Neural cell (in vitro differentiated cells): Measurements from ENCODE around the gene WFIKKN1. TPM values are rescaled to one million over a fixed set of nuclear protein-coding genes. Genes with fewer than 3 reads are reported as not detected.

ENCODE experiments used
- H2AFZ ChIP-seq: fragments of 200-600, 300-800 bp; sonication (generic), shearing (Covaris generic); 2 replicates; pipeline ENCODE4 v1.6.0; 2014; ENCODE audit warnings: low read depth, mild to moderate bottlenecking, antibody characterized with exemption, low read length, moderate library complexity
- H3F3A ChIP-seq: fragments of 200-600 bp; shearing (Covaris generic); 2 replicates; pipeline ENCODE4 v1.6.1; 2016; ENCODE audit warnings: mild to moderate bottlenecking, moderate library complexity, mixed read lengths, antibody characterized with exemption, low read length; ENCODE audit not compliant: insufficient read depth, poor library complexity, severe bottlenecking
- H3K27ac ChIP-seq: fragments of 200-600, 300-800 bp; sonication (generic), shearing (Covaris generic); 2 replicates; pipeline ENCODE4 v1.5.1; 2014; ENCODE audit warnings: mild to moderate bottlenecking, low read length, moderate library complexity
- H3K27me3 ChIP-seq: fragments of 300-800, 200-600 bp; sonication (generic), shearing (Covaris generic); 2 replicates; pipeline ENCODE4 v1.6.0; 2014; ENCODE audit warnings: mild to moderate bottlenecking, low read depth, low read length, moderate library complexity; ENCODE audit not compliant: insufficient read depth
- H3K36me3 ChIP-seq: fragments of 300-800, 200-600 bp; sonication (generic), shearing (Covaris generic); 2 replicates; pipeline ENCODE4 v1.5.1; 2014; ENCODE audit warnings: mild to moderate bottlenecking, antibody characterized with exemption, low read length, moderate library complexity; ENCODE audit not compliant: insufficient read depth
- H3K4me2 ChIP-seq: fragments of 300-800, 200-600 bp; sonication (generic), shearing (Covaris generic); 2 replicates; pipeline ENCODE4 v1.6.0; 2014; ENCODE audit warnings: mild to moderate bottlenecking, low read length
- H3K4me3 ChIP-seq: fragments of 300-800, 200-600 bp; sonication (generic), shearing (Covaris generic); 2 replicates; pipeline ENCODE4 v1.5.1; 2014; ENCODE audit warnings: mild to moderate bottlenecking, low read length, moderate library complexity
- H3K79me2 ChIP-seq: fragments of 200-600 bp; shearing (Covaris generic); replicated peaks from 2 replicates; pipeline ENCODE4 v1.6.0; 2014; ENCODE audit warnings: mild to moderate bottlenecking, low read length, moderate library complexity; ENCODE audit not compliant: insufficient read depth
- H3K9ac ChIP-seq: fragments of 300-800, 200-600 bp; sonication (generic), shearing (Covaris generic); 2 replicates; pipeline ENCODE4 v1.6.1; 2016; ENCODE audit warnings: mild to moderate bottlenecking, low read length, mixed read lengths
- H3K9me2 ChIP-seq: fragments of 200-600 bp; shearing (Covaris generic); 2 replicates; pipeline ENCODE4 v1.6.1; 2016; ENCODE audit warnings: mild to moderate bottlenecking, low read length, mixed read lengths; ENCODE audit not compliant: insufficient read depth
- H3K9me3 ChIP-seq: fragments of 200-600, 300-800 bp; sonication (generic), shearing (Covaris generic); 2 replicates; pipeline ENCODE4 v1.6.1; 2016; ENCODE audit warnings: mild to moderate bottlenecking, mixed run types, low read length, moderate library complexity, mixed read lengths
- H4K20me1 ChIP-seq: fragments of 200-600 bp; shearing (Covaris generic); 2 replicates; pipeline ENCODE4 v1.6.1; 2016; ENCODE audit warnings: mild to moderate bottlenecking, mixed run types; ENCODE audit not compliant: insufficient read depth
- EP300 ChIP-seq: fragments of 450-650 bp; conservative IDR thresholded peaks from 2 replicates; pipeline ENCODE4 v1.6.1; 2014; ENCODE audit warnings: antibody characterized with exemption, mild to moderate bottlenecking, moderate library complexity; ENCODE audit not compliant: poor library complexity, severe bottlenecking
- EZH2 ChIP-seq: fragments of 200-600, 300-800 bp; shearing (Covaris generic), sonication (generic); IDR thresholded peaks from 2 replicates; pipeline ENCODE4 v1.6.1; 2014; ENCODE audit warnings: antibody characterized with exemption, low read length, borderline replicate concordance, mild to moderate bottlenecking; ENCODE audit not compliant: insufficient read depth, poor library complexity, severe bottlenecking
- MXI1 ChIP-seq: fragments of 450-650 bp; conservative IDR thresholded peaks from 2 replicates; pipeline ENCODE4 v1.6.1; 2014; ENCODE audit warnings: antibody characterized with exemption, mild to moderate bottlenecking; ENCODE audit not compliant: poor library complexity, severe bottlenecking
- POLR2AphosphoS5 ChIP-seq: IDR thresholded peaks from 2 replicates; pipeline ENCODE4 v1.6.1; 2012
- RAD21 ChIP-seq: fragments of 450-650 bp; conservative IDR thresholded peaks from 2 replicates; pipeline ENCODE4 v1.6.1; 2014; ENCODE audit warnings: antibody characterized with exemption, mild to moderate bottlenecking, moderate library complexity
- SMC3 ChIP-seq: fragments of 450-650 bp; conservative IDR thresholded peaks from 2 replicates; pipeline ENCODE4 v1.6.1; 2014; ENCODE audit warnings: antibody characterized with exemption, mild to moderate bottlenecking, moderate library complexity; ENCODE audit not compliant: poor library complexity
- TAF1 ChIP-seq: IDR thresholded peaks from 2 replicates; pipeline ENCODE4 v1.6.1; 2012; ENCODE audit warnings: low read depth
- polyA plus RNA-seq: library from polyadenylated mRNA; depleted of rRNA; stranded (reverse); fragments of >200 nt; gene quantifications from 2 replicates; pipeline ENCODE4 v1.2.3, GENCODE V29; 2014
- TF ChIP-seq, protein P1 (sequence below): IDR thresholded peaks from 2 replicates; pipeline ENCODE4 v1.6.1; 2012; ENCODE audit warnings: borderline replicate concordance
- TF ChIP-seq, protein P2 (sequence below): fragments of 450-650 bp; IDR thresholded peaks from 2 replicates; pipeline ENCODE4 v1.5.1; 2014; ENCODE audit warnings: antibody characterized with exemption, mild to moderate bottlenecking, moderate library complexity; ENCODE audit not compliant: poor library complexity, severe bottlenecking

The WFIKKN1 gene
- polyA plus RNA-seq, 1 donor from 2014 or later: 0.43 TPM

DNA sequence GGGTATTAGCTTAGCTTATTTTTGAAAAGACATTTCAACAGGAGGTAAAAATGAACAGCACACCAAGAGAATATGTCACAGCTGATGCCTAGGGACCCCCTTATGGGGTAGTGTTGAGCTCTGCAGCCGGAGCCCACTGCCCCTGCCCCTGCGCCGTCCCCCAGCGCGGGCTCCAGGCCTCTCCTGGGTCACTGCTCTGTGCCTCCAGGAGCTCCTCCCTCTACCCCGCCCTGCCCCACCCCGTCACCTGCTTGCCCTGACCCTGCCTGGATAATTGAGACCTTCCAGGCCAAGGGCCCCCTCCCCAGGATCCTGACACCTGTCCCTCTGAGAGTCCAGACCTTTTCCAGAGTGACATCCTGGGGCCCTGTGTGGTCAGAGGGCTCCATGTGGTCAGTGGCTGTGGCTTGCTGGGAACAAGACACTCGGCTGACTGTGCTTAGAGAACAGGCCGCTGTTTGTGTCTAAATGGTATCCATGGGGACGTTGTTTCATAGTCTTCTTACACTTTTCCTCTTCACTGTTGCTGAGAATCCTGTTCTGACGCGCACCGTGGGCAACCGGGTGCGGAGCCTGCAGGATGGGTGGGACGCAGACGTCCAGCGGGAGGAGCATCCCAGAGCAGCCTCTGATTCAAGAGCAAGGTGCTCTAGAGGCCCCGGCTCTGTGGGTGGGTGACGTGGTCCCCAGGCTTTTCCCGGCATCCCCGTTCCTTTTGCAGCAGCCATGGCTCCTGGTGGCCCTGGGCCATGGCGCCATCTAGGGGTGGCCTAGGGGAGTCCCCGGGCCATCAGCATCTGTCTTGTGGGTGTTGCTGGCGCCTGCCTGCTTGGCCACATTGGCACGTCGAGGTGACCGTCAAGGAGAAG, 20.0 kb upstream of the WFIKKN1 start:
- peaks cover 7% of the 10 kb centered on the region for H3K36me3 ChIP-seq
- no peak overlapping the region for H3K27ac ChIP-seq
- H3K4me3 ChIP-seq: no peak overlapping the region
- no peaks in the 10 kb centered on the region for H4K20me1 ChIP-seq
- H2AFZ ChIP-seq: no peak overlapping the region
- no peak overlapping the region for H3K4me2 ChIP-seq
- H3K9me2 ChIP-seq: no peaks in the 10 kb centered on the region
- H3F3A ChIP-seq: no peaks in the 10 kb centered on the region
- no peaks in the 10 kb centered on the region for H3K79me2 ChIP-seq
- TF ChIP-seq EZH2 (no peak), EP300 (no peak), RAD21 (no peak)
- H3K27me3 ChIP-seq: no peaks in the 10 kb centered on the region
- H3K9me3 ChIP-seq: no peaks in the 10 kb centered on the region
- H3K9ac ChIP-seq: no peak overlapping the region

DNA sequence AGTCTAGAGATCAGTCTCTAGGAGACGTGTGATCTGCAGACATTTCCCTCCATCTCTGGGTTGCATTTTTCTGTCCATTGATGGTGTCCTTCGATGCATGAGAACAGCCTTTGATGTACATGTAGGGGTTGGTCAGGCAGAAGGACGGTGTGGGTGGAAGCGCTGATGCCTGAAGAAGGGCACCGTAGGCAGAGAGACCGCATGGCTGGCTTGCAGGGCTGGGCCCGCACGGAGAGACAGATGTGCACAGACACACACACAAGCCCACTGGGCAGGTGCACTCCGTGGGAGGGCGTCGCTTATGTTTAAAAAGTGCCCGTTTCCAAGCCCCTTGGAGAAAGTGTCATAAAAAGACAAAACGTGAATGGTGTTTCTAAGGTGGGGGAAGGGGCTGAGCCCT, 15.7 kb upstream of the WFIKKN1 start:
- no peaks in the 10 kb centered on the region for H3K9me3 ChIP-seq
- H4K20me1 ChIP-seq: no peaks in the 10 kb centered on the region
- H3K4me2 ChIP-seq: no peak overlapping the region
- no peaks in the 10 kb centered on the region for H3K9me2 ChIP-seq
- H3K4me3 ChIP-seq: no peak overlapping the region
- H3K27ac ChIP-seq: no peak overlapping the region
- no peaks in the 10 kb centered on the region for H3K79me2 ChIP-seq
- H3K36me3 ChIP-seq: peaks cover 7% of the 10 kb centered on the region
- no peak for TF ChIP-seq RAD21
- no peak for TF ChIP-seq TAF1
- no peak overlapping the region for H3K9ac ChIP-seq
- H2AFZ ChIP-seq: no peak overlapping the region
- no peaks in the 10 kb centered on the region for H3F3A ChIP-seq
- no peaks in the 10 kb centered on the region for H3K27me3 ChIP-seq

DNA sequence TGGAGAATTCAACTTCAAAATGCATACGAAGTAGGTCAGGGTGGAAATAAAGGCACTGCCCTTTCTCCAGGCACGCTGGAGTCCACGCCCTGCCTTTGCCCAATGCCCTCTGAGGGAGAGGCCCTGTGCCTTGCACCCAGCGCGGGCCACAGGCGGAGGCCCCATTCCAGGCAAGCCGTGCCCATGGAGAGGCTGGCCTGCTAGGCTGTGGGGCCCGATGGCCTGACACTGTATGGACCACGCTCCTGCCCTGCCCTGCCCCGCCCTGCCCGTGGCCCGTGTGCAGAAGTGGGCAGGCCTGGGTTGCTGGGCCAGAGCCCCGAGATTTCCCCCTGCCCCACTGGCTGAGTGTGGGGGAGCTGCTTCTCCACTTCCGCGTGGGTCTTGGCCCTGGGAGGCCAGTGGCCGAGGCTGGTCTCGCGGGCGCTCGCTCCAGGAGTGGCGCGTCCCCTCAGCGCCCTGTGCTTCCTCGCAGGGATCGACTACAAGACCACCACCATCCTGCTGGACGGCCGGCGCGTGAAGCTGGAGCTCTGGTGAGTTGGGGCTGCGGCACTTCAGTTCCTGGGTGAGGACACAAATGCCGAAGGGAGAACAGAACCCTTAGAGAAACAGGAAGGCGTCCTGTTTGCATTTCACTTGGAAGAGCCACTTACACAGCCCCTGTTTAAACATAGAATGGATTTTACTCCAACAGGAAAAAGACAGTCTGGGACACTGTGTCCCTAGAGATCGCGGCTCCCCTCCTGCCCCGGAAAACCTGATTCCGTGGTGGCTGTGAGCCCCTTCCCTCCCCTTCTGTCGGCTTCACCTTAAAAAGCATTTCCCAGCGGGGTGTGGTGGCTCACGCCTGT, 13.8 kb upstream of the WFIKKN1 start:
- Histone ChIP-seq H4K20me1 (no peaks in the 10 kb centered on the region), H3K27ac (no peak overlapping the region), H3K4me3 (no peak overlapping the region), H3K4me2 (no peak overlapping the region), H3K9me3 (no peaks in the 10 kb centered on the region), H3K9ac (no peak overlapping the region), H3K9me2 (no peaks in the 10 kb centered on the region), H3K79me2 (no peaks in the 10 kb centered on the region), H3K27me3 (no peaks in the 10 kb centered on the region), H3F3A (no peaks in the 10 kb centered on the region), H3K36me3 (peaks cover 7% of the 10 kb centered on the region), H2AFZ (no peak overlapping the region)
- TF ChIP-seq SMC3 (no peak), POLR2AphosphoS5 (no peak), EP300 (no peak), RAD21 (no peak), EZH2 (no peak), MXI1 (no peak), TAF1 (no peak)
- TF ChIP-seq, protein P1, sequence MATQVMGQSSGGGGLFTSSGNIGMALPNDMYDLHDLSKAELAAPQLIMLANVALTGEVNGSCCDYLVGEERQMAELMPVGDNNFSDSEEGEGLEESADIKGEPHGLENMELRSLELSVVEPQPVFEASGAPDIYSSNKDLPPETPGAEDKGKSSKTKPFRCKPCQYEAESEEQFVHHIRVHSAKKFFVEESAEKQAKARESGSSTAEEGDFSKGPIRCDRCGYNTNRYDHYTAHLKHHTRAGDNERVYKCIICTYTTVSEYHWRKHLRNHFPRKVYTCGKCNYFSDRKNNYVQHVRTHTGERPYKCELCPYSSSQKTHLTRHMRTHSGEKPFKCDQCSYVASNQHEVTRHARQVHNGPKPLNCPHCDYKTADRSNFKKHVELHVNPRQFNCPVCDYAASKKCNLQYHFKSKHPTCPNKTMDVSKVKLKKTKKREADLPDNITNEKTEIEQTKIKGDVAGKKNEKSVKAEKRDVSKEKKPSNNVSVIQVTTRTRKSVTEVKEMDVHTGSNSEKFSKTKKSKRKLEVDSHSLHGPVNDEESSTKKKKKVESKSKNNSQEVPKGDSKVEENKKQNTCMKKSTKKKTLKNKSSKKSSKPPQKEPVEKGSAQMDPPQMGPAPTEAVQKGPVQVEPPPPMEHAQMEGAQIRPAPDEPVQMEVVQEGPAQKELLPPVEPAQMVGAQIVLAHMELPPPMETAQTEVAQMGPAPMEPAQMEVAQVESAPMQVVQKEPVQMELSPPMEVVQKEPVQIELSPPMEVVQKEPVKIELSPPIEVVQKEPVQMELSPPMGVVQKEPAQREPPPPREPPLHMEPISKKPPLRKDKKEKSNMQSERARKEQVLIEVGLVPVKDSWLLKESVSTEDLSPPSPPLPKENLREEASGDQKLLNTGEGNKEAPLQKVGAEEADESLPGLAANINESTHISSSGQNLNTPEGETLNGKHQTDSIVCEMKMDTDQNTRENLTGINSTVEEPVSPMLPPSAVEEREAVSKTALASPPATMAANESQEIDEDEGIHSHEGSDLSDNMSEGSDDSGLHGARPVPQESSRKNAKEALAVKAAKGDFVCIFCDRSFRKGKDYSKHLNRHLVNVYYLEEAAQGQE: no peak
- TF ChIP-seq, protein P2, sequence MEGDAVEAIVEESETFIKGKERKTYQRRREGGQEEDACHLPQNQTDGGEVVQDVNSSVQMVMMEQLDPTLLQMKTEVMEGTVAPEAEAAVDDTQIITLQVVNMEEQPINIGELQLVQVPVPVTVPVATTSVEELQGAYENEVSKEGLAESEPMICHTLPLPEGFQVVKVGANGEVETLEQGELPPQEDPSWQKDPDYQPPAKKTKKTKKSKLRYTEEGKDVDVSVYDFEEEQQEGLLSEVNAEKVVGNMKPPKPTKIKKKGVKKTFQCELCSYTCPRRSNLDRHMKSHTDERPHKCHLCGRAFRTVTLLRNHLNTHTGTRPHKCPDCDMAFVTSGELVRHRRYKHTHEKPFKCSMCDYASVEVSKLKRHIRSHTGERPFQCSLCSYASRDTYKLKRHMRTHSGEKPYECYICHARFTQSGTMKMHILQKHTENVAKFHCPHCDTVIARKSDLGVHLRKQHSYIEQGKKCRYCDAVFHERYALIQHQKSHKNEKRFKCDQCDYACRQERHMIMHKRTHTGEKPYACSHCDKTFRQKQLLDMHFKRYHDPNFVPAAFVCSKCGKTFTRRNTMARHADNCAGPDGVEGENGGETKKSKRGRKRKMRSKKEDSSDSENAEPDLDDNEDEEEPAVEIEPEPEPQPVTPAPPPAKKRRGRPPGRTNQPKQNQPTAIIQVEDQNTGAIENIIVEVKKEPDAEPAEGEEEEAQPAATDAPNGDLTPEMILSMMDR: no peak
